Left ventricle myocardium inferior (tissue), 1 donor: Measurements from ENCODE around the gene FGD2. TPM values are rescaled to one million over a fixed set of nuclear protein-coding genes. Genes with fewer than 3 reads are reported as not detected.

ENCODE experiments used
- DNase-seq: peaks from one replicate; pipeline ENCODE4 v3.0.0-alpha.2; 2020
- H3K27ac ChIP-seq: fragments of 200-600 bp; replicated peaks from 2 replicates; pipeline ENCODE4 v1.8.0; 2021
- H3K27me3 ChIP-seq: fragments of 200-600 bp; 2 replicates; pipeline ENCODE4 v1.8.0; 2021; ENCODE audit warnings: low read depth
- H3K36me3 ChIP-seq: fragments of 200-600 bp; 2 replicates; pipeline ENCODE4 v1.8.0; 2021
- H3K4me1 ChIP-seq: fragments of 200-600 bp; 2 replicates; pipeline ENCODE4 v1.8.0; 2021
- H3K4me3 ChIP-seq: fragments of 200-600 bp; 2 replicates; pipeline ENCODE4 v1.8.0; 2021; ENCODE audit warnings: mild to moderate bottlenecking, moderate library complexity
- H3K9me3 ChIP-seq: fragments of 200-600 bp; replicated peaks from 2 replicates; pipeline ENCODE4 v1.8.0; 2021
- CTCF ChIP-seq: fragments of 200-600 bp; IDR thresholded peaks from 2 replicates; pipeline ENCODE4 v1.8.0; 2021; ENCODE audit warnings: antibody characterized with exemption, mild to moderate bottlenecking, borderline replicate concordance
- intact Hi-C: fragments of 100-400 bp; cut with micrococcal nuclease; formaldehyde crosslinking; loops from one replicate; pipeline ENCODE4 v1.11.0; 2022
- total RNA-seq: library from RNA; stranded (reverse); fragmentation: NEBNext Ultra II Directional; extraction: Animal tissue kit (Norgen Biotek cat#: 25700); gene quantifications from one replicate; pipeline ENCODE4 v1.2.1, GENCODE V29; 2021
- donor health status: DM: no; HTN: yes; CAD: no; lungs with severe emphysema.

Gene FGD2
- total RNA-seq, 1 donor from 2014 or later = 6.0 TPM

DNA sequence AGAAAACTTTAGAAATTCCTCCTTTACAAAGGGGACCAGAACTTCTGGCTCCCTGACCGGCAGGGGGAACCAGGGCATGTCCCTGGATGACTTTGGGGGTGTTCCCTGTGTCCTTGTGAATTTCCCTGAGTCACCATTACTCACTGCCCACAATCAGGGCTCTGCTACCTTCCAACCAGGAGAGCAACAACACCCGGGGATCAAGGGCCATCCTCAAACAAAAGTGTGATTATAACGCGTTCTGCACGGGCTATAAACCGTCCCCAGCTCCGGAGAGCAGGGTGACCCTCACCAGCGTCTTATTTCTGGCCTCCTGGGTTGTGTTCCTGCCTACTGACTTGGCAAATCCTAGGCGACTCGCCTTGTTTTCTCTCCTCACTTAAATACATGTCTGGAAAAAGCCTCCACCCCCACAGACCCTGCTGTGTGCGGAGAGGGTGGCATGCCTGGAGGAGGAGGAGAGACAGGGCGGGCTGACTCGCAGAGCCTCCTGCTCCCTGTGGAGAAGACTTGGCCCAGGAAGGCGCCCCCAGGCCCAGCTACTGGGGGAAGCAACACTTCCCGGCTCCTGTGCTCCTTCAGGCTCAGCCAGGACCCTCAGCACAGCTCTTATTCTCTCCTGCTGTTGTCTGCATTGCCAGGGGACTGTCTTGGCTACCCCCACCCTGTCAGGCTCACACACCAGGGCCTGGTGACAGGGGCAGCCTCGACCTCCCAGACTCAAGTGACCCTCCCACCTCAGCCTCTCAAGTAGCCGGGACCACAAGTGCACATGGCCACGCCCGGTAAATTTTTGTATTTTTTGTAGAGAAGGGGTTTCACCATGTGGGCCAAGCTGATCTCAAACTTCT is 54.1 kb downstream of the FGD2 start:
- no peak overlapping the region for H3K4me3 ChIP-seq
- TF ChIP-seq CTCF = peak; percentile 42
- intact Hi-C loops = no loop called here
- DNase-seq = peak; percentile 61
- no peaks in the 10 kb centered on the region for H3K27me3 ChIP-seq
- no peaks in the 10 kb centered on the region for H3K9me3 ChIP-seq
- H3K4me1 ChIP-seq = peaks cover 26% of the 10 kb centered on the region
- no peaks in the 10 kb centered on the region for H3K36me3 ChIP-seq
- H3K27ac ChIP-seq = peak overlapping the region; percentile 66

DNA sequence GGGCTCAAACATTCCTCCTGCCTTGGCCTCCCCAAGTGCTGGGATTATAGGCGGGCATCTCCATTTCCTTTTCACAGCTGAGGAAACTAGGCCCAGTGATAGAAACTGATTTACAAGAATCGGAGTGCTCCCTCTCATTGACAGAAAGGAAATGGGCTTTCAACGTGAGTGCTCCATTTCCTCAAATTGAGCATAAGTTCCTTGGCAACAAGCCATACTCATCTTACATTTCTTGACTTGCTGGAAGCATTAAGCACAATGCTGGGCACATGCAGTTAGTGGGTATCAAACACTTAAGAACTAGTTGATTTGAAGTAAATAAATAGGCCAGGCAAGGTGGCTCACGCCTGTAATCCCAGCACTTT is 54.7 kb downstream of the FGD2 start:
- no peak for DNase-seq
- intact Hi-C loops = no loop called here
- H3K27me3 ChIP-seq = no peaks in the 10 kb centered on the region
- no peaks in the 10 kb centered on the region for H3K9me3 ChIP-seq
- no peak for TF ChIP-seq CTCF
- peaks cover 26% of the 10 kb centered on the region for H3K4me1 ChIP-seq
- peak overlapping the region; percentile 66 for H3K27ac ChIP-seq
- H3K4me3 ChIP-seq = no peak overlapping the region
- no peaks in the 10 kb centered on the region for H3K36me3 ChIP-seq

- TF ChIP-seq CTCF = no peak
- peak; percentile 40 for DNase-seq
- Histone ChIP-seq H3K9me3 (no peaks in the 10 kb centered on the region), H3K36me3 (no peaks in the 10 kb centered on the region), H3K4me3 (no peak overlapping the region), H3K27ac (peak overlapping the region; percentile 63), H3K27me3 (no peaks in the 10 kb centered on the region), H3K4me1 (peaks cover 26% of the 10 kb centered on the region)
- intact Hi-C loops = no loop called here
Observed at GRCh38 chr6:37061157-37061804, 55.8 kb downstream of the FGD2 start.

DNA sequence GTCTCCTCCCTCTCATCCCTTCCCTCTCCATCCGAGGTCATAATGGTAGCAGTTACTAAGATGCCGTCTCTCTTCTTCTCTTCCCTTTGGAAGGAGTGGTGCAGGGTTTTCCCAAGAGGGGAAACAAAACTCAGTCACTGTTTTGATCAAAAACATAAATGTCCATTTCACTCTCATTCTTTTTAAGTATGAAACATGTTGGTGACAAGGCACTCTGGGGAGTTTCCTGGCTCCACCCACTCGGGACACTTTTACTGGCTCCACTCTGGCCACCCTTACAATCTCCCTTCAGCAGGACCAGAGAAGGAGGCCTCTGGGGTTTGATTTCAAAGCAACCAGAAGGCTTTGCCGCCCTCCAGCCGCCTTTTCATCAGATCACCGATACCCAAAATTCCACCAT is 57.0 kb downstream of the FGD2 start:
- Histone ChIP-seq H3K4me1 (peaks cover 26% of the 10 kb centered on the region), H3K4me3 (no peak overlapping the region), H3K27me3 (no peaks in the 10 kb centered on the region), H3K36me3 (no peaks in the 10 kb centered on the region), H3K27ac (no peak overlapping the region), H3K9me3 (no peaks in the 10 kb centered on the region)
- intact Hi-C loops = no loop called here
- TF ChIP-seq CTCF = no peak
- no peak for DNase-seq

- H3K9me3 ChIP-seq = no peaks in the 10 kb centered on the region
- no peak overlapping the region for H3K27ac ChIP-seq
- no peaks in the 10 kb centered on the region for H3K27me3 ChIP-seq
- DNase-seq = no peak
- H3K4me3 ChIP-seq = no peak overlapping the region
- H3K36me3 ChIP-seq = no peaks in the 10 kb centered on the region
- H3K4me1 ChIP-seq = no peaks in the 10 kb centered on the region
- no peak for TF ChIP-seq CTCF
- intact Hi-C loops = no loop called here
Observed at GRCh38 chr6:37068356-37069270, 63.2 kb downstream of the FGD2 start.
